Measurements from ENCODE around the gene EDC3. TPM values are rescaled to one million over a fixed set of nuclear protein-coding genes. Genes with fewer than 3 reads are reported as not detected.
"Not testable (repeated sequence)": the region's sequence is repeated elsewhere in the genome, so short reads cannot be mapped to it uniquely, and the experiment has no call there.

The EDC3 gene, protein sequence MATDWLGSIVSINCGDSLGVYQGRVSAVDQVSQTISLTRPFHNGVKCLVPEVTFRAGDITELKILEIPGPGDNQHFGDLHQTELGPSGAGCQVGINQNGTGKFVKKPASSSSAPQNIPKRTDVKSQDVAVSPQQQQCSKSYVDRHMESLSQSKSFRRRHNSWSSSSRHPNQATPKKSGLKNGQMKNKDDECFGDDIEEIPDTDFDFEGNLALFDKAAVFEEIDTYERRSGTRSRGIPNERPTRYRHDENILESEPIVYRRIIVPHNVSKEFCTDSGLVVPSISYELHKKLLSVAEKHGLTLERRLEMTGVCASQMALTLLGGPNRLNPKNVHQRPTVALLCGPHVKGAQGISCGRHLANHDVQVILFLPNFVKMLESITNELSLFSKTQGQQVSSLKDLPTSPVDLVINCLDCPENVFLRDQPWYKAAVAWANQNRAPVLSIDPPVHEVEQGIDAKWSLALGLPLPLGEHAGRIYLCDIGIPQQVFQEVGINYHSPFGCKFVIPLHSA
- polyA plus RNA-seq (2012; ENCODE audit: insufficient read depth, insufficient read length): 55.8 TPM

DNA sequence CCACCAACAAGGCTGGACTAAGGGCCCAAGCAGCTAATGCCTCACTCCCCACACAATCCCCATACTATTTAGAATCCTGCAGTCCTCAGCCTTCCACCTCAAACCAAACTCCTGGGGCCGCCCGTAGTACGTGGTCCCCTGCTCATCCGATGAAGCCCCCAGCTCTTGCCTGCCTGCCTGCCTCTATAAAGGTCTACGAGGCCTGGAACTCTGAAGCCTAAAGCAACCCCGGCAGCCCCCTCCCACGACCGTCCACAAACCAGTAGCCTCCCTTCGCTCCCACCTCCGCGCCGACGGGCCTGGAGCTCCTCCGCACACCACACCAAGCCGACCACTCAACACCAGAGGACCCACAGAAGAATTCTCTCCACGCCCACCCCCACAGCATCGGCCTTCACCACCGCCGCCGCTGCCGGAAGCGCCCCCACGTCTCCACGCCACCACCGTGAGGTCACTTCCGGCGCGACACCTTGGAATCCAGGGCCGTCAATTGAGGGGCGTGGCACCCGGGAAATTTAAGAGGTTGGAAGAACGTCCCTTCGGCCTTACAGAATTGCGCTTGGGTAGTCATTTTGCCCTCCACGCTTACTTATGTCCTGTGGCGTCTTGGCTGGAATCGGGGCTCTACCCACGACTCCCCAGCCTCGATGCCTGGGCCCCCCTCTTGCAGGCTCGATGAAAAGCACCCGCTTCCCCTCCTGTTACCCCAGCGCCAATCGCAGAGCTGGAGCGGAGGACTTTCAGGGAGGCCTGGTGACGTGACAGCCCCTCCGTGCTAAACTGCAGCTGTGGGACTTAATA is at the start of gene EDC3:
TSS of gene EDC3 (minus strand) at position 428 of the 801 bp plus-strand sequence. CDS start 20,900 bp downstream, outside the sequence.
- peak; percentile 77 for DNase-seq (ENCODE audit: low read depth, low spot score)
- peak within 1 kb of the TSS; percentile 98 for H3K4me3 ChIP-seq (ENCODE audit: low read length)

DNA sequence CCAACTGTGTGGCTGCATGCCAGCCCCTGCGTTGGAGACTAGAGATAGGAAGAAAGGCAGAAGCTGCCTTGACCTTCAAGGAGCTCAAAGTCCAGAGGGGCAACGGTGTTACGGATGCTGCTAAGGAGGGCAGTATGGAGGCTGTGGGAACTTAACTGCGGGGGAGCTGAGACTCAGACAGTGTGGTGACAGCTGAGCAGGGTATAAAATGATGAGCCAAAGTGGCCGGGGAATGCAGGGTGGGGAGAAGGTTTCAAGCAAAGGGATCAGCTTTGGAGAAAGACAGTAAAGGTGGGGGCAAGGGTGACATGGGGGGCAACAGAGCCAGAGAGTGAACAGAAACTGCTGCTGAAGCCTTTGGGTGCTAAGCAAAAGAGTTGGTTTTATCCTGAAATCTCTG is 46.6 kb upstream of the EDC3 start:
- no peak overlapping the region for H3K4me3 ChIP-seq (ENCODE audit: low read length)
- no peak for DNase-seq (ENCODE audit: low read depth, low spot score)

DNA sequence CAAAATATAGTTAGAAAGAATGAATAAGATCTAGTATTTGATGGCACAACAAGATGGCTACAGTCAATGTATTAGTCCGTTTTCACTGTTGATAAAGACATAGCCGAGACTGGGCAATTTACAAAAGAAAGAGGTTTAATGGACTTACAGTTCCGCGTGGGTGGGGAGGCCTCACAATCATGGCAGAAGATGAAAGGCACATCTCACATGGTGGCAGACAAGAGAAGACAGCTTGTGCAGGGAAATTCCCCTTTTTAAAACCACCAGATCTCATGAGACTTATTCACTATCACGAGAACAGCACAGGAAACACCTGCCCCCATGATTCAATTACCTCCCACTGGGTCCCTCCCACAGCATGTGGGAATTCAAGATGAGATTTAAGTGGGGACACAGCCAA is 42.4 kb upstream of the EDC3 start:
- DNase-seq (ENCODE audit: low read depth, low spot score); H3K4me3 ChIP-seq (ENCODE audit: low read length): not testable (repeated sequence)

DNA sequence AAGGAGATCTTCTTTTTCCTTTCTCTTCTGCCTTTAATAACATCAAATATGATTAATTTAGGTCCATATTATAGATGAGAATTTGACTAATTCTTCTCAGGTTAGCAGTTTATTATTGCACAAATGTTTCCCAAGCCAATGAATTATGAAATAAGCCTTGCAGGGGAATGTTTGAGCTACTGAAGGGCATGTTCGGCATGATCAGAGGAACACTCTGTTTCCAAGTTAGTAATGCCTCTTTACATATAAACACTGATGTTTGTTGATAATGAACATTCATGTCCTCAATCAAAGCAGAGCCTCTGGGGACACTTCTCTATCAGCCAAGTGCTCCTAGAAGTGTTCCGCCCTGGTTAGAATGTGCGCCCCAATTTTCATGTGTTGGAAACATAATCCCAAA is 39.5 kb upstream of the EDC3 start:
- DNase-seq (ENCODE audit: low read depth, low spot score): no peak
- H3K4me3 ChIP-seq (ENCODE audit: low read length): no peak overlapping the region

DNA sequence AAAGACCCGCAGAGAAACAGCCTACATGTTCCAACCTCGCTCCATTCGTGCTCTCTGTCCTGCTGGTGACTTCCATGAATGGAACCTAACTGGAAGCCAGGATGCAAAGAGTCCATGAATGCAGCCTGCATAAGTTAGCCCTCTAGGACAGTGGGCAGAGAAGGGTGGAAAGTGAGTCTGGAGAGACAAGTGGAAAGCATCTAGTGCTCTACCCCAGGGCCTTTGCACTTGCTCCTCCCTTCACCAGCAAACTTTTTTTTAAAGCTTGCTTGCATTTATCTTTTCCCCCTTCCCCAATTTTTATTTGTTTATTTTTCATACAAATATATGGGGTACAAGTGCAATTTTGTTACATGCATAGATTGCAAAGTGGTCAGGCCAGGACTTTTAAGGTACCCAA is 37.4 kb upstream of the EDC3 start:
- DNase-seq (ENCODE audit: low read depth, low spot score): no peak
- no peak overlapping the region for H3K4me3 ChIP-seq (ENCODE audit: low read length)

- no peak overlapping the region for H3K4me3 ChIP-seq (ENCODE audit: low read length)
- DNase-seq (ENCODE audit: low read depth, low spot score): no peak
These were observed 37.0 kb upstream of the EDC3 start for GRCh38 chr15:74732846-74733245.

DNA sequence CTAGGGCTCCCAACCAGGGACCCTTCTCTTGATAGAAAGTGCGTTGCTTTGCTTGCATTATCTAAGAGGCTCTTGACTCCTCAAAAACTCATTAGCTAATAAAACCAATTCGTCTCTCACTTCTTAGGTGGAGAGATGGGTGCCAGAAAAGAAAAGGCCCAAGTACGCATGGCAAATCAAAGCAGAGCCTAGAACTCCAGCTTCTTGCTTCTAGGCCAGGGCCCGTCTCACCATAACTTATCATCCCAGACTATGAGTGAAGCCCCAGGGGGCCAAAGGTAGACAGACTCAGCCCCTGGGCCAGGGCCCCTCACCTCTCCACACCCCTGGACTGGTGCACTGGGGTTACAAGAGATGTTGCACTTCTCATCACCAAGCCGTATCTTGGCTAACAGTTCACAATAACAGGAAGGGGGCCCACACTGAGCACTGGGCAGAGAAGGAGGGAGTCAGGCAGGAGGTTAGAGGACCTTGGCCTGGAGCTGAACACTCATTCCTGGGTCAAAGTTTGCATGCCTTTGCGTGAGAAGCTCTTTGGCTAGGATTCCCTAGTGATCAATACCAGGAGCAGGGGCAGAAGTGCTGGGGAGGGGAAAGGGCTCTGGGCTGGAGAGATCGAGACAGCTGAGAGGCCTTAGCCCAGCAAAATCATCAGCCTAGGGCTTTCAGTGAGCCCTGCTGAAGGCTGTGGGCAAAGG is 34.9 kb upstream of the EDC3 start:
- no peak overlapping the region for H3K4me3 ChIP-seq (ENCODE audit: low read length)

GRCh38 chr15:74729372-74729771 is 33.5 kb upstream of the EDC3 start:
- not testable (repeated sequence) for DNase-seq (ENCODE audit: low read depth, low spot score); H3K4me3 ChIP-seq (ENCODE audit: low read length)

More for the DNA sequence above, 34.9 kb upstream of the EDC3 start:
- no peak for DNase-seq (ENCODE audit: low read depth, low spot score)

DNA sequence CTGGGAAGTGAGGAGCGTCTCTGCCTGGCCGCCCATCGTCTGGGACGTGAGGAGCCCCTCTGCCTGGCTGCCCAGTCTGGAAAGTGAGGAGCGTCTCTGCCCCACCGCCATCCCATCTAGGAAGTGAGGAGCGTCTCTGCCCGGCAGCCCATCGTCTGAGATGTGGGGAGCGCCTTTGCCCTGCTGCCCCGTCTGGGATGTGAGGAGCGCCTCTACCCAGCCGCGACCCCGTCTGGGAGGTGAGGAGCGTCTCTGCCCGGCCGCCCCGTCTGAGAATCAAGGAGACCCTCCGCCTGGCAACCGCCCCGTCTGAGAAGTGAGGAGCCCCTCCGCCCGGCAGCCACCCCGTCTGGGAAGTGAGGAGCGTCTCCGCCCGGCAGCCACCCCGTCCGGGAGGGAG is 32.9 kb upstream of the EDC3 start:
- DNase-seq (ENCODE audit: low read depth, low spot score); H3K4me3 ChIP-seq (ENCODE audit: low read length): not testable (repeated sequence)

DNA sequence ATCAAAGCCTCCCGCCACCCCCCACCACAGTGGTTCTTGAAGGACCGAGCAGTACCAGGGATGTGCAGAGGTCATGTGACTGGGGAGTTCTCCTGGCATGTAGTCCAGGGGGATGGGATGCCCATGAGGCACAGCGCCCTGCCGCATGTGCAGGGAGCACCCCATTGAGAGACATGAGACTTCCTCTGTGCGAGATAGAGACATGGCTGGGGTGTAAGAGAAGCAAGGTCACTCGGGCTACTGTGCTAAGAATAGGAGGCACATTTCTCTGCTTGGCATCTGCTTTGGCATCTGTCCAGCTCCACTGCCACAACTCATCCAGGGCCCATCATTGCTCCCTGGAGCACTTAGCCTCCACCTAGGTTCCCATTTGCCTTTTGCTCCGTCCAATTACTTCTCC is 31.9 kb upstream of the EDC3 start:
- no peak for DNase-seq (ENCODE audit: low read depth, low spot score)
- H3K4me3 ChIP-seq (ENCODE audit: low read length): no peak overlapping the region

GRCh38 chr15:74726774-74727164 is 30.9 kb upstream of the EDC3 start:
- H3K4me3 ChIP-seq (ENCODE audit: low read length): peak overlapping the region; percentile 64
- DNase-seq (ENCODE audit: low read depth, low spot score): no peak

- DNase-seq (ENCODE audit: low read depth, low spot score): no peak
- peak overlapping the region; percentile 64 for H3K4me3 ChIP-seq (ENCODE audit: low read length)
These were observed 30.3 kb upstream of the EDC3 start for GRCh38 chr15:74725845-74726773.

GRCh38 chr15:74725225-74725774 is 29.5 kb upstream of the EDC3 start, which contains the start of gene CYP1A1:
Gene CYP1A1, minus strand, starts transcription at chr15:74725528. Its CDS starts 2,431 bp downstream, at chr15:74723097.
- DNase-seq (ENCODE audit: low read depth, low spot score): no peak
- peak within 1 kb of the TSS; percentile 64 for H3K4me3 ChIP-seq (ENCODE audit: low read length)

- H3K4me3 ChIP-seq (ENCODE audit: low read length): no peak overlapping the region
- no peak for DNase-seq (ENCODE audit: low read depth, low spot score)
These were observed 28.9 kb upstream of the EDC3 start for GRCh38 chr15:74724570-74725224.

DNA sequence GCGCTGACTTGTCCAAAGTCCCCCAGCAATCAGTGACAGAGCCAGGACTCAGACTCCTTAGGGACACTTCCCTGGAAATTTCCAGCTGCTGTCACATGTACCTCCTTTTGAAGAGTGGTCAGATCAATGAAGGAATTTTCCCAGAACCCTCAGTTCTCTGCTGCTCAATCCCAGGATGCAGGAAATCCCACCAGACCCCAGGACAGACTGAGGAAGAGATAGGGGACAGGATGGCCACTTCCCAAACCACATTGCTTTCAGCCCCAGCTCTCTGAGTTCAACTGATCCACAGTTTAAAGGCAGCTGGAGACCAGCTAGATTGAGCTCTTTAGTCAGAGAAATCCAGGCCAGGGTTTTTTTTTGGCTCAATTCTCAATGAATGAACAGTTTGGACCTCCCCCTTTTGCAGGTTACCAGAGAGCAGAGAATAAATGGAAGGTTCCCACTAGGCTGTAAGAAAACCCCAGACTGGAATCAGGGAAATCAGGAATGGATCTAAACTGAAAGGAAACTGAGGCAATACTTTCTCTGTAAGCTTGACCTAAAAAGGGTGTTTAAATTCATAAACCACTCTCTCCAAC is 28.0 kb upstream of the EDC3 start:
- DNase-seq (ENCODE audit: low read depth, low spot score): peak; percentile 65
- H3K4me3 ChIP-seq (ENCODE audit: low read length): no peak overlapping the region

DNA sequence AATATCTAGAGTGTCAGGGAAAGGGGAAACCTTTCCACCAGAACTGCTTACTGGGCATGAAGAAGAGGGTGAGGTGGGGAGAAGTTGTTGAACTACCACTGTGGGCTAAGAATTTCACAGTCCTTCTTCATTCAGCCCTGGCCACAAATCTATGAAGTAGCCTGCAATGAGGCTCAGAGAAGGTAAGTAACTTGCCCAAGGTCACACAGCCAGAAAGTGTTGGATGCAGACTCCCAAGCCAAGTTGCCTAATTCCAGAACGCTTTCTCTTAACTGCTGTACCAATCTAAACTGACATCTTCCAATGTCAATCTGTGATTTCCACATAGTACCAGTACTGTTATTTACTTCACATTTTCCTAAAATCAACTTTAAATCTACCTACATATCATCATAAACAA is 27.4 kb upstream of the EDC3 start:
- no peak overlapping the region for H3K4me3 ChIP-seq (ENCODE audit: low read length)
- DNase-seq (ENCODE audit: low read depth, low spot score): no peak

GRCh38 chr15:74722591-74722990 is 26.8 kb upstream of the EDC3 start:
- DNase-seq (ENCODE audit: low read depth, low spot score): no peak
- no peak overlapping the region for H3K4me3 ChIP-seq (ENCODE audit: low read length)

Data from Jurkat, Clone E6-1 (cell line).